ENCODE measurements around the gene MRFAP1.

The MRFAP1 gene

GRCh38 chr4:6634746-6635145, 5.7 kb upstream of the MRFAP1 start:
- H3K4me1 Mint-ChIP-seq, result peaks cover 10% of the 10 kb centered on the region
- no peak for DNase-seq
- no peak for TF ChIP-seq CTCF (IDR thresholded peaks at IDR 0.05)
- H3K27ac Mint-ChIP-seq, result no peak overlapping the region
- no peaks in the 10 kb centered on the region for H3K9me3 Mint-ChIP-seq
- H3K4me3 Mint-ChIP-seq, result no peak overlapping the region
- no peaks in the 10 kb centered on the region for H3K36me3 Mint-ChIP-seq (ENCODE audit: low read depth)
- H3K27me3 Mint-ChIP-seq (ENCODE audit: low read depth, poor library complexity), result peaks cover 7% of the 10 kb centered on the region

- H3K27me3 Mint-ChIP-seq (ENCODE audit: low read depth, poor library complexity), result peaks cover 7% of the 10 kb centered on the region
Measured at GRCh38 chr4:6639137-6639680, 1.3 kb upstream of the MRFAP1 start.

GRCh38 chr4:6641164-6641970, 882 bp downstream of the MRFAP1 start:
- peak; percentile 55 for DNase-seq
- Mint-ChIP-seq H3K27me3 (ENCODE audit: low read depth, poor library complexity) (peaks cover 8% of the 10 kb centered on the region), H3K36me3 (ENCODE audit: low read depth) (peaks cover 30% of the 10 kb centered on the region), H3K27ac (peak overlapping the region; percentile 100), H3K4me3 (peak overlapping the region; percentile 99), H3K4me1 (peaks cover 39% of the 10 kb centered on the region), H3K9me3 (no peaks in the 10 kb centered on the region)
- no peak for TF ChIP-seq CTCF (IDR thresholded peaks at IDR 0.05)

More at GRCh38 chr4:6639137-6639680, 1.3 kb upstream of the MRFAP1 start:
- TF ChIP-seq CTCF (IDR thresholded peaks at IDR 0.05), result no peak
- no peak for DNase-seq
- Mint-ChIP-seq H3K4me1 (peaks cover 39% of the 10 kb centered on the region), H3K9me3 (no peaks in the 10 kb centered on the region), H3K4me3 (peak overlapping the region; percentile 54), H3K27ac (no peak overlapping the region), H3K36me3 (ENCODE audit: low read depth) (peaks cover 30% of the 10 kb centered on the region)

- peaks cover 10% of the 10 kb centered on the region for H3K27me3 Mint-ChIP-seq (ENCODE audit: low read depth, poor library complexity)
- H3K36me3 Mint-ChIP-seq (ENCODE audit: low read depth), result peaks cover 30% of the 10 kb centered on the region
- no peak for DNase-seq
- peak overlapping the region; percentile 99 for H3K4me3 Mint-ChIP-seq
- peak overlapping the region; percentile 100 for H3K27ac Mint-ChIP-seq
- no peak for TF ChIP-seq CTCF (IDR thresholded peaks at IDR 0.05)
- H3K4me1 Mint-ChIP-seq, result peaks cover 39% of the 10 kb centered on the region
- H3K9me3 Mint-ChIP-seq, result no peaks in the 10 kb centered on the region
Measured at GRCh38 chr4:6641971-6642320, 1.5 kb downstream of the MRFAP1 start.

GRCh38 chr4:6643141-6643847, 2.8 kb downstream of the MRFAP1 start:
- H3K27me3 Mint-ChIP-seq (ENCODE audit: low read depth, poor library complexity), result peaks cover 12% of the 10 kb centered on the region
- TF ChIP-seq CTCF (IDR thresholded peaks at IDR 0.05), result no peak
- H3K4me3 Mint-ChIP-seq, result peak overlapping the region; percentile 99
- no peaks in the 10 kb centered on the region for H3K9me3 Mint-ChIP-seq
- no peak for DNase-seq
- H3K4me1 Mint-ChIP-seq, result peaks cover 39% of the 10 kb centered on the region
- H3K36me3 Mint-ChIP-seq (ENCODE audit: low read depth), result peaks cover 30% of the 10 kb centered on the region
- H3K27ac Mint-ChIP-seq, result peak overlapping the region; percentile 40

Measured in nephron progenitor cell (in vitro differentiated cells).